ENCODE results near the gene TFIP11. TPM values are rescaled to one million over a fixed set of nuclear protein-coding genes. Genes with fewer than 3 reads are reported as not detected.

The TFIP11 gene
- total RNA-seq, 1 donor from 2014 or later, result 22.3 TPM

- no peak for ATAC-seq
- no peak for DNase-seq
- intact Hi-C loops (cut with micrococcal nuclease), result no loop called here
Measured at GRCh38 chr22:26483043-26483438, 29.2 kb downstream of the TFIP11 start.

- DNase-seq, result no peak
- no peak for ATAC-seq
- intact Hi-C loops (cut with micrococcal nuclease), result no loop called here
Measured at GRCh38 chr22:26482161-26482560, 30.1 kb downstream of the TFIP11 start.

DNA sequence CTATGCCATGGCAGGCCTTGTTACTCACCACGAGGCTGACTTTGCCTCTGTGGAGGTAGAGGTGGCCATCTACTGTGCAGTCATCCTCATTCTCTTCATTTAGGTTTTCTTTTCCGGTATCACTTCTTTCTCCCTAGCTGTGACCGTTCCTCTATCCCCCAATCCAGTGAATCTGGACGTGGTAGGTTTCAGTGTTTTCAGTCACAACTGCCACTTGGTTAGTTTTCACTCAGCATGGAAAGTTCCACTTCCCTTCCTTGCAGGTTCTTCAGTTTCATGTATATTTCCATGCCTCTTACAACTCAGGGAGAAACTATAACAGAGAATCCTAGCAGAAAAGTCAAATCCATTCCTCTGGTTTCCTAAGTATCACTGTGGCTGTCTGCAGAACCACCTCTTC, 30.6 kb downstream of the TFIP11 start:
- DNase-seq, result no peak
- intact Hi-C loops (cut with micrococcal nuclease), result no loop called here
- no peak for ATAC-seq

DNA sequence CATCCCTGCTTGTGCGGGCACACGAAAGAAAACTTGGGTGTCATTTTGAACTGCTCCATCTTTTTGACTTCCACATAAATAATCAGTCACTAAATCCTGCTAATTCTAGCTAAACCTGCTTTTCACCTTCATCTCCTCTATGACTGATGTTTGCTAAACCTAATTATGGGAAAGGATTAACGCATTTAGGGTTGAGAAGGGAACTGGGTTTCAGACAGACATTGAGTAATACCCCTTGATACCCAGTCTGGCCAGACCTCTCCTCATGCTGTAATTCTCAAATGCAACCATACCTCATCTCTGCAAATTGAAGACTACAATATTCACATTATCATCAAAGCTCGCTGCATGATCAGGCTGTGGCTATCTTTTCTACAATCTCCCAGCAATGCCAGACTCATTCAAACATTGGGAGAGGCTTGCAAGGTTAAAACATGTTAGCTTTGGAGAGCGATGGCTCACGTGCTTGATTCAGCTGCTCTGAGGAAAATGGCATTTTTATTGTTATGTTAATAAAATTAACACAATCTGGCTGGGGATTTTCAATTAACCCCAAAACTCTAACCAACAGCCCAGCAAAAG, 31.1 kb downstream of the TFIP11 start:
- DNase-seq, result no peak
- no peak for ATAC-seq
- intact Hi-C loops (cut with micrococcal nuclease), result no loop called here

- DNase-seq (no peak), ATAC-seq (no peak)
- intact Hi-C loops (cut with micrococcal nuclease), result no loop called here
Measured at GRCh38 chr22:26480611-26480932, 31.7 kb downstream of the TFIP11 start.

DNA sequence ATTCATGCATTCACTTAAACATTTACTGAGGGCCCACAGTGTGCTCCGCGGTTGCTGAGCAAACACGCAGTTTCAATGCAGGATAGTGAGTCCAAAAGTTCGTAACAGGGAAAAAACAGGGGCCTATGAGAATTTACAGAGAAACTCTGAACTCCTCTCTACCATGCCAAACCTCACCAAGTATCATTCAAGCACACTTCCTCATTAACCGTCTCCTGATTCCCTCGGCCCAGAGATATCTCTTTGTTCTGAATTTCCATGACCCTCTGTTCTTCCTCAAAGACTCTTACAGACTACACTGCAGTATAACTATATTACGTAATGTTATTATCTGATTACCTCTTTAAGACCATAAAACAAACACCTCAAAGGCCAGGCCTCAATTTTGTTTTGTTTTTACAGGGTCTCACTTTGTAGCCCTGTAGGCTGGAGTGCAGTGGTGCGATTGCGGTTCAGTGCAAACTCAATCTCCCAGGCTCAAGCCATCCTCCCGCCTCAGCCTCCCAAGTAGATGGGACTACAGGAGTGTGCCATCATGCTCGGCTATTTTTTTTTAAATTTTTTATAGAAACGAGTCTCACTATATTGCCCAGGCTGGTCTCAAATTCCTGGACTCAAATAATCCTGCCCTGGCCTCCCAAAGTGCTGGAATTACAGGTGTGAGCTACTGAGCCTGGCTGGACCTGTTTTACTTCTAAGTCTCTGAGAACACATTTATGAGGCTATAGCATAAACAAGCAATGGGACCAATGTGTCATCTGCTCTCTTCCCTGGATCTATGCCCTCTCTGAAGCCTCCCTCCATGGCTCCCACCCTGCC, 32.3 kb downstream of the TFIP11 start:
- ATAC-seq (no peak), DNase-seq (no peak)
- intact Hi-C loops (cut with micrococcal nuclease), result no loop called here

DNA sequence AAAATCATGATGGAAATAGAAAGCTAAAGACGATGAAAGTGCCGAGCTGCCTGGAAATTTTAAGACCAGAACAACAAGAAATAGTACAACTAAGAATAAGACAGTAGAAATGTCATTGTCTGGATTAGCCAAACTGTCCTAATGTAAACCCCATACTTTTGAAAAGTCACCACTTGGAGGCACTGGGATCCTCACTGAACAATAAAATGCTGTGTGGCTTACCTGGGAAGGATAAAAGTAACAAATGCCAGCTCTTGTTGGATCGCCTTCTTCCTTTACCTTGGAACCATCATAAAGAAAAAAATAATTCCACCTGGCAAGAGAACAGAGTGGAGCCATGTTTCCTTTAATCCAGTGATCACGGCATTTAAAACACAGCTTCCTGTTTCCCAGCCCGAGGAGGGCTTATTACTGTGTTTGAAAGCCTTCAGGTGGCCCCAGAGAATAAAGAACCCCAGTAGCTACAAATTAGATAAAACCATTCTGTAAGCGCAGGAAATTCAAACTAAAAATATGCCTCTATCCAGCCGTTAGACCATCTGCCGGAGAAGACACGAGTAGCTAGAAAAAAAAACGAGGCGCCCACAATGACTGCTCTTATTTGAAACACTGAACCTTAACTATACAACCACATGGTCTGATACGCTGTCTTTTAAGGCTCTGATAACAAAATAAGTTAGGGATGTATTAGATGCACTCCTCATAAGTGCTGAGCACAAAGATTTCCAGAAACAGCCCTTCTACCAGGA, 33.1 kb downstream of the TFIP11 start:
- DNase-seq, result no peak
- intact Hi-C loops (cut with micrococcal nuclease), result no loop called here
- ATAC-seq, result no peak

GRCh38 chr22:26477341-26477731, 34.9 kb downstream of the TFIP11 start:
- intact Hi-C loops (cut with micrococcal nuclease), result no loop called here
- ATAC-seq (no peak), DNase-seq (no peak)

DNA sequence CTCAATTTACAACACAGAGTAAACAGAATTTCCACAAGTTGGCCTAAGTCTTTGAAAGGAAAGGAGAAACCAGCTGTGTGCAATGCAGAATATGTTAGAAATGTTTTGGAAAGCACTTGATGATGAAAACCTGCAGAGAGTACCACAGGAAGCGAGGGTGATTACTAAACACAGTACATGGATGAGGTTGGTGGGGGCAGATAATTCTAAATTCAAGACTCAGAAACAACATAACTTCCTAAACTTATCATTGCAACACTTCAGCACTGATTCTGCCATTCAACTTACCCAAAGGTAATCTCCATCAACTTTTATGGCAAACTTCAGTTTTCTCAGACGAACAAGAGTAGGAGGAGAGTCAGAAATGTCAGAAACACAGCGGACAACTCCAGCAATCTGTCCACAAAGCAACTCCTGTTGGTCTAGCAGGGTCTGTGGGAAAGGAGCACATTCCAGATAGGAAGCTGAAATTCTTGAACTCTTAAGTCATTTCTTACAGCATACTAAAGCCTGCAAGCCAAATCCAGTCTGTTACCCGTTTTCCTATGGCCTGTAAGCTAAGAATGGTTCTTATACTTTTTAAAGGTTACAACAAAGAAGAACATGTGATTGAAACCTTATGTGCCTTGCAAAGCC, 35.5 kb downstream of the TFIP11 start:
- intact Hi-C loops (cut with micrococcal nuclease), result no loop called here
- DNase-seq (no peak), ATAC-seq (no peak)

- ATAC-seq (no peak), DNase-seq (no peak)
- intact Hi-C loops (cut with micrococcal nuclease), result no loop called here
Measured at GRCh38 chr22:26474682-26475081, 37.6 kb downstream of the TFIP11 start.

DNA sequence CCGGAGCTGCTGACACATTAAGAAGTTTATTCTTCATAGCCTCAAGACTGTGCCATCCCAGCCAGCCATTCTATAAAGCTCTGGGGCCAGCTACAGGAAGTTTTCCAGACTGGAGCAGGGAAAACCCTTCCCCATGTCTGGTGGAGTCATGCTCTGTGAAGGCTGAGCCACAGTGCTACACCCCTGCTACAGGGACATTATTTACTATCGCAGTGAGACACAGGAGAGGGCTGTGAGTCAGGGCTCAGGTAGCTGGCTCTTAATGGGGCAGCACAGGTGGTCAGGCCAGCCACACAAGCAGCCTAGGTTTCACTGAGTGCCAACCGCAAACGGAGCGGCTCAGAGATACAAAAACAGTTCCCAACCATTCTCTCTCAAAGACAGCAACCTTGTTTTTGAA, 40.8 kb downstream of the TFIP11 start:
- intact Hi-C loops (cut with micrococcal nuclease), result no loop called here
- DNase-seq (no peak), ATAC-seq (no peak)

DNA sequence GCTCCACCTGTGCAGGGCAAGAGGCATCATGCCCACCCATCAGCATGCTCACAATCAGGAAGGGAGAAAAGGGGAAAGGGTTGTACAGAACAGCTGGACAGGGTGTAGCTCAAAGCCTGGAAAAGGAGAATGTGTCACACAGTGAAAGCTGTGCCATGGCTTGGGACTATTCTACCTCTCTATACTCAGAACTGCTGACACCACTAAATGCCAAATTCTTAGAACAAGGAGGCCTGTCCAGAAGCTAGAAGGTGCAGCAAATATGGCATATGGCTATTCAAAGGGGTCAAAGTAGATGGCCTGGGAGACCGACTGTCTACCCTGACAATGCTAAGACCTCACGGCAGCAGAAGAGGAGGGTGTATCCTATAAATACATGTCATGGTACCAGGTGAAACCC, 41.5 kb downstream of the TFIP11 start:
- no peak for DNase-seq
- no peak for ATAC-seq
- intact Hi-C loops (cut with micrococcal nuclease), result no loop called here

- DNase-seq, result no peak
- ATAC-seq, result no peak
- intact Hi-C loops (cut with micrococcal nuclease), result no loop called here
Measured at GRCh38 chr22:26466196-26466595, 46.1 kb downstream of the TFIP11 start.

GRCh38 chr22:26464312-26464711, 48.0 kb downstream of the TFIP11 start:
- DNase-seq (peak; percentile 42), ATAC-seq (peak; percentile 58)
- intact Hi-C loops (cut with micrococcal nuclease), result no loop called here

GRCh38 chr22:26463688-26464087, 48.6 kb downstream of the TFIP11 start:
- intact Hi-C loops (cut with micrococcal nuclease), result no loop called here
- no peak for DNase-seq
- ATAC-seq, result no peak

DNA sequence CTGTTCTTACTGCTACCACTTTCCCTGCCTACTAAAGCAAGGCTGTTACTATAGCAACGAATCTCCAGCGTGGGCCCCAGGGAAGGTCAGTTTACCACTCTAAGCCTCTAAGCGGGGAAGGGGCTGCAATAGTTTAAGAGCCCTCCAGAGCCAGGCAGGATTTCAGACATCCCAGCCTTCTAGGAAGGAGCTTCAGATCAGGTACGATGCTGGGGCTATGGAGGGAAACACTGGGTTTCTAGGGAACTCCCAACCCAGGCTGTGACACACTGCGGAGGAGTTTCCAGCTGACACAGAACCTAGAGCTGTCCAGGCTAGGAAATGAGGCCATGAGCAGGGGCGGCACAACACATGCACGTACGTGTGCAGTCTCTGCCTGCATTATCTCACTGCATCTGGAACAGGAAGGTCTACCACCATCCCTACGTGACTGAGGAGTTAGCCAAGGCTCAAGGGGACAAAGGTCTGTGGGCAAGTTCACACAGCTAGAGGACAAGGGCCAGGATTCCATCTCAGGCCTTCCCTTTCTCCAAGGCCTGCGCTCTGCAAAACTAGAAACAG, 49.1 kb downstream of the TFIP11 start:
- DNase-seq, result no peak
- intact Hi-C loops (cut with micrococcal nuclease), result no loop called here
- no peak for ATAC-seq

- intact Hi-C loops (cut with micrococcal nuclease), result no loop called here
- ATAC-seq, result no peak
- no peak for DNase-seq
Measured at GRCh38 chr22:26462641-26463040, 49.6 kb downstream of the TFIP11 start.

DNA sequence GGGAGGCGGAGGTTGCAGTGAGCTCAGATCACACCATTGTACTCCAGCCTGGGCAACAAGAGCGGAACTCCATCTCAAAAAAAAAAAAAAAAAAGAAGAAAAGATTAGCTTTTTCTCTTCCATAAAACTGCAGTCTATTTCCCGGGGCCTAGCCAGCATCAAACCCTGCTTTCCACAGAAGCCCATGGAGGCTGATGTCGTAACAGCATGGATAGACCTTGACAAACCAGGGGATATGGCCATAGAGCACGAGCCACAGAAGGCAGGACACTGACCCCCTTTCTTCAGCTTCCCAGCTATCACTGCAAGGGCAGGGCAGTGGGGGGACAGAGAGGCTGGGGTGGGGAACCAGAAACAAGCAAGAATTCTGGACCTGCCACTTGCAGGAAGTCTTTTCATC, 50.2 kb downstream of the TFIP11 start:
- intact Hi-C loops (cut with micrococcal nuclease), result no loop called here
- ATAC-seq (no peak), DNase-seq (no peak)

- peak; percentile 70 for ATAC-seq
- intact Hi-C loops (cut with micrococcal nuclease), result no loop called here
- DNase-seq, result peak; percentile 68
Measured at GRCh38 chr22:26461188-26461810, 51.0 kb downstream of the TFIP11 start.

Data from left ventricle myocardium superior (tissue), 1 donor.